LNCAP (cell line): ENCODE measurements around the gene BCAS1.

Experiments used
- TF ChIP-seq, protein P1 (sequence below): fragments of 450-650 bp; IDR thresholded peaks from 2 replicates; pipeline ENCODE4 v1.5.1; 2017; ENCODE audit warnings: mild to moderate bottlenecking

The BCAS1 gene

DNA sequence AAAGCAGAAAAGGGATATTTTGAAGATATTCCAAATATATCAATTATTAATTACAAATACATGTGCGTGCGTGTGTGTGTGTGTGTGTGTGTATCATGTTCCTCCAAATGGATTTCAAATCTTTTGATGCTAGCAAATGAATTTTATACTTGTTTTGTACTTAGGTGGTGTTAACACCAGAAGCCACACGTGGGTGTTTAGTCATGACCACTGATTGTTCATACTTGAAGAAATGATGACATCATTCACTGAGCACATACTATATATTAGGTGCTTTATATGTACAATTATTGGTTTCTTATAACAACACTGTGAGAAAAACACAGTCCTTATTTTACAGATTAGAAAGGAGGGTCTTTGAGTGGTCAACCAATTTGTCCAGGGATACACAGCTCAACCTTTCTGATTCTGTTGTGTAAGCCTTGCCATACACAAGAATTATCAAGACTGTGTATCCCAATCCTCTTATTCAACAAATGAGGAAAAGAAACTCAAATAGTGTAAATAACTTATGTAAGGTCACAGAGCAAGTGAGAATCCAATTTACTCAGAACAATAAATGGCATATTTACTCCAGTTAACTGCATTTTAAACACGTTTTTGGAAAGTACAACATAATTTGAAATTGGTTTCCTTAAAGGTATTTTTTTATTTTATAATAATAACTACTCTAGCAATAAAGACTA, 88.5 kb downstream of the BCAS1 start:
- TF ChIP-seq, protein P1, sequence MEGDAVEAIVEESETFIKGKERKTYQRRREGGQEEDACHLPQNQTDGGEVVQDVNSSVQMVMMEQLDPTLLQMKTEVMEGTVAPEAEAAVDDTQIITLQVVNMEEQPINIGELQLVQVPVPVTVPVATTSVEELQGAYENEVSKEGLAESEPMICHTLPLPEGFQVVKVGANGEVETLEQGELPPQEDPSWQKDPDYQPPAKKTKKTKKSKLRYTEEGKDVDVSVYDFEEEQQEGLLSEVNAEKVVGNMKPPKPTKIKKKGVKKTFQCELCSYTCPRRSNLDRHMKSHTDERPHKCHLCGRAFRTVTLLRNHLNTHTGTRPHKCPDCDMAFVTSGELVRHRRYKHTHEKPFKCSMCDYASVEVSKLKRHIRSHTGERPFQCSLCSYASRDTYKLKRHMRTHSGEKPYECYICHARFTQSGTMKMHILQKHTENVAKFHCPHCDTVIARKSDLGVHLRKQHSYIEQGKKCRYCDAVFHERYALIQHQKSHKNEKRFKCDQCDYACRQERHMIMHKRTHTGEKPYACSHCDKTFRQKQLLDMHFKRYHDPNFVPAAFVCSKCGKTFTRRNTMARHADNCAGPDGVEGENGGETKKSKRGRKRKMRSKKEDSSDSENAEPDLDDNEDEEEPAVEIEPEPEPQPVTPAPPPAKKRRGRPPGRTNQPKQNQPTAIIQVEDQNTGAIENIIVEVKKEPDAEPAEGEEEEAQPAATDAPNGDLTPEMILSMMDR, result no peak

DNA sequence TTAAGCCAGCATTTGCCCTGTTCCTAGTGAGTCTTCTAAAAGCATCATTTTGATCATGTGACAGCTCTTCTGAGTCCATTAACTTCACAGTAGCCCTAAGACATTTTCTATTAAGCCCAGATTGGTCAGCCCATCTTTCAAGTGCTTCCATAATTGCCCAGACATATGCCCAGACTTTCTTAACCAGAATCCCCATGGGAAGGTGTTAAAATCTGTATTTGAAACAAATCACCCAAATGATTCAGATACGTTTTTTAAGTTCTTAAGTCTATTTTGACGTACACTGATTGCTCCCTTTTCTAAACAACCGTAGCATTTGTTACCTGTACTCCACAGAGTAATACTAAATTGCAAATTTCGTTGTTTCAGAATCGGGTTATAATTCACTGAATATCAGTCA, 89.3 kb downstream of the BCAS1 start:
- TF ChIP-seq, protein P1, result no peak

DNA sequence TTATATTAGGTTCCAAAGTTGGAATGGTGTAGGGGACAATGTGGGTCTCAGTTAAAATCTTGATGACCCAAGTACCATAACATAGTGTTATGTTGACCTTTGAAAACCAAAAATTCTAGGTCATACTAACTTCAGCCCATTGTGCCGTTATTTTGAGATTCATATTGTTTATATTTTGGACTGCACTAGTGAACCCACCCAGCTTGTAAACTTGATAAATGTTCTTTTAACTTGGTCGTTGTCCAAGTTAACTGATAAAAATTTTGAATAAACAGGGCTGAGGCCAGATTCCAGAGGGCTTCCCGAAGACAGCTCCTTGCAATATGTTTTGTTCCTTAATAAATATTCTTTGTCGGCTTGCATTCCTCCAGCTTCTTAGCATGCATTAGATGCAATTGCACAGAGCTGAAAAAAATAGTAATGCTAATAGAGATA, 90.3 kb downstream of the BCAS1 start:
- TF ChIP-seq, protein P1, result no peak

DNA sequence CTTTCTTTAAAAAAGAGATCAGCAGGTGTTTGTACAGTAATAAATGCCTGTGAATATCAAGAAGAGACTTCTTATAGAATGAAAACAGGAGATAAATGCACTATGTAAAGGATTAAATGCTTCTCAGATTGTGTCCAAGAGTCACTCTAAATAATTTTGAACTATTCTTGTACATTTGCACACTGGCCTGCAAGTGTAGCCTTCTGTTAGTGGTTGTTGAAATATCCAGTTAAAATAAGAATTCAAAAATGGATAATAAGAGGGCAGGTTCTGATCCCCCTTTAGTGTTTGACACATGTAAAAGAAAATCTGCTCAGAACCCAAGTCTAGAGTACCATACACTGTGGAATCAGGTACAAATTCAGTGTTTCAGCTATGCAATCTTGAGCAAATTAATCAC, 91.9 kb downstream of the BCAS1 start:
- TF ChIP-seq, protein P1, result no peak

DNA sequence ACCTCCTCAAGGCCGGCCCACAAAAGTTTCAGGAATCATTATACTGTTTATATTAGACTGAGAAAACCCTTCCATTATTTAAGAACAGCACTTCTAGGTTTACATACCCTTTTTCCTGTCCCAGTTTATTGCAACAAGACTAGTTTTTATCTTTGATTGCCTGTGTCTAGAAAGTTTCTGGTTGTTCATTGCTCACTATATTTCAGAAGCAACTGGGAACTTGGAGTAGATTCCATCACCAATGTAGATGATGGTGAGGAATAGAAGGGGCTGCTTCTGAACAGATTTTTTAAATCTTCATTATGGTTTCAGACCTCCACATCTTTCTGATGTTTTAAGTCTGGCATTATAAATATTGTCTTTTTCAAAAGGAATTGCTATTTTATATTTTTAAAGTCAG, 93.0 kb downstream of the BCAS1 start:
- TF ChIP-seq, protein P1, result no peak

DNA sequence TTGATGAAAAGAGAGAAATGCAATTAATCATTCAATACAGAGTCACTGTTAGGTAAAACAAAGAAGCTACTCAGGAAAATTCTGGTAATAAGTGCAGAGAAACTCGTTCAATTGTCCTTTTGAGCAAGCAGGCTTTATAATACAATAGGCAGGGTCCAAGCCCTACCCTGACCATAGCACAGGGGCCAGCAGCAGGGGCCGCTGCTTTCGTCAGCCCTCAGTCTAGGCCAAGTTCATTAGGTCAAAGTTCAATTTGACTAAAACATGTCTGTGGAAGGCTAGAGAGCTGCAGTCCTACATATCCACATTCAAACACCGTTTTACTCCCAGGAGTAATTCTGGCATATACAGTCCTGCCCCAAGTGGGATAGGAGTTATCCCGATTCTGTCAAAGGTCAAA, 94.6 kb downstream of the BCAS1 start:
- TF ChIP-seq, protein P1, result no peak

DNA sequence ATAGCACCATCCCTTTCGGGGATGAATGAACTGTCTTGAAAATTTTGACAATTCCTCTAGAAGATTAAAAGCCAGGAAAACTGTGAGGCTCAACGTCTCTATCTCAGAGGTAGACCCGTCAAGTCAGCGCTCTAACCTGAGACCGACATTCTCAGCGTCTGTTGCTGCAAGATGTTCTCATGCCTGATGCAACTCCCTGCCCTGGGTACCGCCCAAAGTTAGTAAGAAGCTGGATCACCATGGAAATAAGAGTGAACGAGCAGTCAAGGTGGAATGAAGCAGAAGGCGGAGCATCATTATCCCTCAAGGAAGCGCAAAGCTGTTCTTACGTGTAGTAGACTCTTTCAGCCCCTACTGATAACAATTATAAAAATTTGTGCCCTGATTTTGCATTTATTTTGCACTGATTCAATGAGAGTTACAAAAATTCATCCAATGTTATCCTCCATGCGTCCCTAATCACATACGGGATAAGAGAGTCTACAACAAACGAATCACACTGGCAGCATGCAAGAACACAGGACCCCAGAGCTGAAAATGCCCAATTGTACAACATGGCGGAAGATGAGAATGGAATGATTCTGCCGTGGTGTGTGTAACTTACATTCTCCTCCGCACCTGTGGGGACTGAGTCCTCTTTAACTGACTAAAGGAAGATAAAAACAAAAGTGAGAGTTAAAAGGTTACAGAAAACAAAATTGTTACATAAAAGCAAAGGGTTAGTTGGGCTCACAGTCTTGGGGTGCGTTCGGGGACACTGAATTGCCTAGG, 95.4 kb downstream of the BCAS1 start:
- TF ChIP-seq, protein P1, result no peak
